GM21825 (cell line): ENCODE measurements around the gene ENAH.

Source experiments
- ATAC-seq: cut with Tn5 transposase; IDR thresholded peaks from one replicate; pipeline ENCODE4 v1.9.1; 2021; ENCODE audit warnings: mild to moderate bottlenecking, moderate library complexity; ENCODE audit not compliant: unreplicated experiment

ENAH gene

DNA sequence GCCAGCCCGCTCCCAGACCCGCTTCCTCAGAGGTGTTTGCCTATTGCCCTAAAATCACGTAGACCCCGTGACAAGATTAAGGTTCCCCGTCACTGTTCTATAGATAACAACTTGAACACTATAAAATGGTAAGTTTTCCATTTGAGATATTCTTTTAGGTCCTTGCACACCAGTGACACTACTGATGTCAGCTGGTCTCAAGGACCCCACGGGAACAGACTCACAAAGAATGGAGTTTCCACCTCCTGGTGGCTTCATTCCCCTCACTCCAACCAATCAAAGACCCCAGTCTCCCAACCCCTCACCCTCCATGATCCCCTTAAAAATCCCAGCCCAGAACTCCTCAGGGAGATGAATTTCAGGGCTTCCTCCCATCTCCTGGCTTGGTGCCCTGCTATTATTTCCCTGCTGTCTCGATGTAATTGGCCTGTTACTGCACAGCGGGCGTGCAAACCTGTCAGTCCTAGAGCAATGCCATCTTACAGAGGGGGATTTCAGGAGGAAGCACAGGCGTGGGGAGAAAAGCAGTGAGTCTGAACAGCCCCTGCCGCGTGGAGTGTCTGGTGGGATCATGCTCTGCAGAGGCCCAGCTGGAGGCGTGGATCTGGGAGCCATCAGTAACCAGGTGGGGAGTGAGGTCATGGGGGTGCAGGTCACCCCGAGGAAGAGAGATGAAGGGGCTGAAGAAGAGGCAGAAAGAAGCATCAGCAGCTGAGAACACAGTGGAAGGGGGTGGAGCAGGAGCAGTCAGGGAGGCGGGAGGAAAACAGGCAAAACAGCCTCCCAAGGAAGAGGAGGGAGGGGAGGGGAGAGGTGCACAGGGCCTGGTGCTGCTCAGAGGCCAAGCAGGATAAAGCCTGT is 190.0 kb downstream of the ENAH start:
- ATAC-seq: no peak

DNA sequence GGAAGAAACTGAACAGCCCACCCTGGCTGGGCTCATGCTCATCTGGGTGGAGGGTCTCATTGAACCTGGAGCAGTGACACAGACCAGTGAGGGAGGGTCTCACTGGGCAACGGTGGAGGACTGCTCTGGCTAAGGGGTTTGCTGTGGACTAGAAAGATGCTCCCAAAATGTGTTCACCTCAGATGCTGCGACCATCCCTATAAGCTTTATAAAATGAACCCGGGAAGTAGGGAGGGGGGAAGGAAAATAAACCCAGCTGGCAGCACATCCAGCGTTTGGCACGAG is 190.6 kb downstream of the ENAH start:
- ATAC-seq: no peak

DNA sequence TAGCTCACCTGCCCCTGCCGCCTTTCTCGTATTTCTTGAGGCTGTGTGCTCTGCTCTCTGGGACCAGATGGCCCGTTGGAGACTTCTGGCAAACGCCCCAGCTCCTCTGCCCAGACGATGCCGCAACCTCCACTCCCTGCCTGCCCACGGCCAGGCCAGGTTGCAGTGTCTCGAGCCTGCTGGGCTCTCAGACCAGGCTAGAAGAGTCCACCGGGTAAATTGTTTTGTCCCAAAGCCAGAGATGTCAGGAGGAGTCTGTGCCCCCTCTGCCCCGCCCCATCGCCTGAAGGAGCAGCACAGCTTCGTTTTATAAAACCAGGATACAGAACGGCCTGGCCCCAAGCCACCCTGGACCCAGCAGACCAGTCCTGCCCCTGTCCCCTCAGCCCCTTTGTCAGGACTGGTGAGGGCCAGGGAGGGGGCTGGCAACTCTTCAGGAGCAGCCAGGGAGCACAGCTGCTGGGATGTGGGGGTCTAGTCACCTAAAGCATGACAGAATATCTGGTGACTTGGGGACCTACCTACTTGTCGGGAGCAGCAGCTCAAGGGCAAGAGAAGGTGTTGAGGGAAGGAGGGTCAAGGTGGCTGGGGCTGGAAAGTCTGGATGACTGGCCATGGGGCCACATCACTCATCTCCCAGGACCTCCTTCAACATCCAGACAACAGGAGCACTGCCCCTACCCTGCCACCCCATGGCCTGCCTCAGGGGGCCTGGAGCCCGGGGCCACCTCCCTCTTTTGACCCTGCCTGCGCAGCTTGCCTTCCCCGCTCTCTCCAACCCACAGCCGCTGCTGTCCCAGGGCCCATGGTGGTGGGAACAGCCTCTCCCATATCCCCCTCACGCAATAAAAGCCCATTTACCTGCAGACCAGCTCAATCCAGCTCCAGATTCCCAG is 191.1 kb downstream of the ENAH start:
- no peak for ATAC-seq

DNA sequence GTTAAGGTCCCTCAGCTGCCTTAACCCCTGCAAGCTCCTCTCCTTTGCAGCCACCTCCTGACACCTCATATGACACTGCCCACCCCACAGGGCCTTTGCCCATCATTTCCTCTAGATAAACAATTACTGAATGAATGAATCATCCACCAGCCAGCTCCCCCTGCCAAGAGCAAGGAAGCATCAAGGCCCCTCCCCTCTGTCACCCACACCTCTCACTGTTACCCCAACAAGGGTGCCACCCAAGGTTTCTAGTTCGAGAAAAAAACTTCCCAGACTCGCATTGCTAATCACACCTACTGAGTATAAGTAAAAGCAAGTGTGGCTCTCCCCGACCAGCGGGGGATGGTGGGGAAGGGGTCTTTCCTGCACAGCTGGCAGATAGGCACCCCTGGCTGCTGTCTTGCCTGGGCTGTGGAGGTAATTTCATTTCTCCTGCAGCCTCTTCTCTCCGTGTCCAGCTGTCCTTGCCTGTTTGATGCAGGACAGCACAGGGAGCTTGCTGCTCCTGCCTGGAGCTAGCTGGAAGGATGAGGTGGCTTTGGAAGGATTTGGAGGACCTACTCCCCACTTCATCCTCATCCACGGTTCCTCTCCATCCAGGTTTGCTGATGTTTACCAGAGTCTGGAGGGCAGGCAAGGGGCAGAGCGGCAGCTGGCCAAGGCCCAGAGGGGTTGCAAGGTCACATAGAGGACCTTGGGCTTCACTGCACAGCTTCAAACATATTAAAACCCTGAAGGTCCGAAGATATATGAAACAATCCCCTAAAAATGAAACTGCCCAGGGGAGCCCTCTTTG is 192.0 kb downstream of the ENAH start:
- no peak for ATAC-seq

DNA sequence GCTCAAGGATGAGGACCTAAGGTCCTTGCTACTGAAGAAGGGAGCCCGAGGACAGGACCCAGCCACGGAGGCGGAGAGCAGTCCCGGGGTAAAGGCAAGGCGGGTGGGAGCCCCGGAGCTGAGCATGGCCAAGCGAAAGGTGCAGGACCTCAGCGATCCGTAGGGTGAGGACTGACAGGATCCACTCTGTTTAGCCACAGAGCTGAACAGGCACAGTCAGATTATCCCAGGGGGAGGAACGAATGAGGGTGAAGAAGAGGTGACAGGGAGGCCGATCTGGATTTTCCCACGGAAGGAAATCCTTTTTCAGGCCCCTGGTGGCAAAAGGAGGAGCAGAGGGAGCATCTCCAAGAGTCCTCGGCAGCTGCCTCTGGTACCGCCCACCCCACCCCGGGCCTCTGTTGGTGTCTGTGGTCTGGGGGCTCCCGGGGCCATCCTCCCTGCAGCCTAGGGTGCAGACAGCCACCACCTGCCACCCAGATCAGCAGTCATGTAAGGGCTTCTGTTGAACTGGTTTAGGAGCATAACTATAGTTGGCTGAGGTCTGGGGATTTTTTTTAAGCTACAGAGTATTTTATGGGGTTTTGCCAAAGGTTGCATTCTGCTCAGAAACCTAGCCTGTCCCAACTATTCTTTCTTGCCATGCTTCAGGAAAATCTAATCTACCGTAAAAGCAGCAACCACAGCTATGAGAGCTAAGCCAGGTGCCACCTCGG is 192.7 kb downstream of the ENAH start:
- ATAC-seq: no peak

DNA sequence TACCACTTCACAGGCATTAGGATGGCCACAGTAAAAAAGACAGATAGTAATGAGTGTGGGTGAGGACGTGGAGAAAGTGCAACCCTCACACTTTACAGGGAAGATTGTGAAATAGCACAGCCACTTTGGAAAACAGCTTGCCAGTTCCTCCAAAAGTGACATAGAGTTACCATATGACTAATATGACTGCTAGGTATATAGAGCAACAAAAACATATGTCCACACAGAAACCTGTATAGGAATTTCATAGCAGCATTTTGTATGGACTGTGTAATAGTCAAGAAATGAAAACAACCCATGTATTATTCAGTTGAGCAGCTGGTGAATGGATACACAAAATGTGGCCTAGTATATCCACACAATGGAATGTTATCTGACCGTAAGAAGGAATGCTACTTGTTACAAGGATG is 194.7 kb downstream of the ENAH start:
- no peak for ATAC-seq

DNA sequence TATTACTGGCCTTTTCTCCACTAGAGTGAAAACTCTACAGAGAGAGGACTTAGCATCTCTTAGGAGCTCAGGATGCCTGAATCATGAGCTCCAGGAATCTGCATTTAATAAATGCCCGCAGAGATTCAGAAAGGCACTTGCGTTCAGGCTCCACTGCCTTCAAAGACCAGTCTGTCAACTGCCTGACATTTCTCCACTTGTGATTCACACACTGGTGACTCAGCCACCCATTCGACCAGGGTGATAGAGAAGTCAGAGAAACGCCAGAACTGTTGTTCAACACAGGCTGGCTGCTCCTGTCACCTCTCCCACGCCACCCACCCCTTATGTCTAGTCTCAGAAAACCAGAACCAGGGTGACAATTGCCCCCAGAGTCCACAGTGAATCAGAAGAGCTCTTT is 198.2 kb downstream of the ENAH start:
- ATAC-seq: no peak

DNA sequence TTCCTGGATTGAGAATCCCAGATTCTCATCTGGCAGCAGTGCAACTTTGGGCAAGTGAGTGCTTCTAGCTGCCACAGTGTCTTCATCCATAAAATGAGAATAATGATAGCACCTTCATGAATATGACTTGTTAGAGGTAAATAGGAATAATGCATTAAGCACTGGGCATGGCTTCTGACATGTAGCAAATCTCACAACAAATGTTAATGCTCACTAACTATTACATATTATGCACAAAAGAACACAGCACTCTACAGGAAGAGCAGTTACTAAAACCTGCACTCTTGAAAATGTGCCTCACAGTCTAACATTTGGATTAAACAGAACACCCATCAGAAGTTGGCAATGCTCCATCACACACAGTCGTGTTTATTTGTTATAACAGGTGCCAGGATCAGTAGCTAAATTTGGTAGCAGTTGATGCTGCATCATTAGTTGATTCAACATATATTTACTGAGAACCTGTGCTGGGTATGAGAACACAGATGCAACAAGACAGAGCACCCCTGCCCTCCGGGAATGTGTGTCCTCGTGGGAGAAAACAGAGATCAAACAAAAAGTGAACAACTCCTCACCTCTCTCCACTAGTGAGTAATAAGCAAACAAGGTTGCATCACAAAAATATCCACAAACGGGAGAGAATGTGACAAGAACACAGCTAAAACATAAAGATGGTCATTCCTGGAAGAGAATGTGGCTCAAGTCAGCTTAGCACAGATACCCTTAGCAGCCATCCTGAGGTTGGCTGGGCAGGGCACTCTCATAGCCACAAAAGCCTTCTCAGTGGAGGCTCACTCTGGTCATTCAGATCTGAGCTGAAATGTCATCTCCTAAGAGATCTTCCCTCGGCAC is 198.9 kb downstream of the ENAH start:
- no peak for ATAC-seq

DNA sequence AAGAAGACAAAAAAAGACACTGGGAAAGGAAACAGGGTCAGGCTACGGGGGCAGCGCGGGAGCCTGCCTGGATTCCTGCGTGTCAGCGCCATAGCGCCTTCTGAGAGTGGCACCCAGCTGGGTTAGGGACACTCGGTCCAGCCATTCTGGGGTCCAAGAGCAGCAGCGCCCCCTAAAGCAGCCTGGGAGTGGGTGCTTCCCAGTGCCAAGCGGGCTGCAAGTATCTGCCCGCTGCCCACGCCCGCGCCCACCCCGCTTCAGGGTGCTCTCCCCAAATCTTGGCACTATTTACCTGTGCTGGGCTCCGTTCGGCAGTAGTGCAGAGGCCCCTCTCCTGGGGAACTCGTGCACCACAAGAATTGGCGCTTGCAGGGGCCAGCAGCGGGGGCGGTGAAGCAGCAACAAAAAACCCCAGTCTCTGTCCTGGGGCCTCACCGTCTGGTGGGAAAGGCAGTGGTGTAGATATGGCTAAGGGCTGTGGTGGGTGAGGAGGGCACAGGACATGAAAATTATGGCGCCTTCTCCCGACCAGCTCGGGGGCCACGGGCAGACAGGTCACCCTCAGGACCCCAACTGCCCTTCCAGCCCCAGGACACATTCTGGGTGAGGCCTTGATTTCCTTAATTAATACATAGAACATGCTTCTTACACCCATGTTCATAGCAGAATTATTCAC is 200.9 kb downstream of the ENAH start:
- ATAC-seq: no peak

DNA sequence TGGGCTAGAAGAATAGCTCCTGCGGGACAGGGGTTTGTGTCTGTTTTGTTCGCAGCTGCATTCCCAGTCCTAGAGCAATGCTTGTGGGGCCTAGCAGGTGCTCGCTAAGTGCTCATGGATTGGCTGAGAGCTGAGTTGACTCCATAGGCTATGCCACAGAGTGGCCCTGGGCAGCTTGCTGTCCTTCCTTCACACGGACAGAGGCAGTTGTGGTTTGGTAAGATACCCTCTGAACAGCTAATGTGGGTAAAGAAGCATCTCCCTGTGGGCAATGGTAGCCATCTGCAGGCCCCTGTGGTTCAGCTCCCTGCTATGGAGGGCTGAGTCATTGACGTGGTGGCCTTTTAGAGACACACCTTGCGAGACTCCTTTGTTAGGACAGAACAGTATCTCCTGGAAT is 201.6 kb downstream of the ENAH start:
- ATAC-seq: no peak

DNA sequence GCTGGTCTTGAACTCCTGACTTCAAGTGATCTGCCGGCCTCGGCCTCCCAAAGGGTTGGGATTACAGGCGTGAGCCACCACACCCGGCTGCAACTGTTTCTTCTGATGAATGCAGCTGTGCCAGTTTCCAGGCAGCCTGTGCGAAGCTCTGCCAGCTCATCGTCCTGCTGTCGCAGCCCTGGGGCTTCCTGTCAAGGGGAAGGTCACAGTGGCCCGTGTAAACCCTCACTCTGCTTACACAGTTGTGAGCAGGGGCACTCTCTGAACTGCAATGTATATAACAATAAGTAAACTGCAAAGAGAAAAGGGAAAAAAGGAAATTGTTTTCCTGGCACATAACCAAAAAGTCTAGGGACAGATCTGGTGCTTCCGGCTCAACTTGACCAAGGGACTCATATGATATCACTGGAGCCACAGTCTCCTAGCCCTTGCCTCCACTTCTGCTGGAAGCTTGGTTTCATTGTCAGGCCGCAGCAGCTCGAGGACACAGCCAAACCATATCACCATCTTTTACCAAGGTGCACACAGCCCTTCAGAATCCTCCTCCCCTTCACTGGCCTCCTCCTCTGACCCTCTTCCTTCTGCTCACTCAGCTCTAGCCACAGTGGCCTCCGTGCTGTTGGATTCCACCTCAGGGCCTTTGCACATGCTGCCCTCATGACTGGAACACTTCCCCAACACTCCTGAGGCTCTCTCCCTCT is 202.3 kb downstream of the ENAH start:
- no peak for ATAC-seq

DNA sequence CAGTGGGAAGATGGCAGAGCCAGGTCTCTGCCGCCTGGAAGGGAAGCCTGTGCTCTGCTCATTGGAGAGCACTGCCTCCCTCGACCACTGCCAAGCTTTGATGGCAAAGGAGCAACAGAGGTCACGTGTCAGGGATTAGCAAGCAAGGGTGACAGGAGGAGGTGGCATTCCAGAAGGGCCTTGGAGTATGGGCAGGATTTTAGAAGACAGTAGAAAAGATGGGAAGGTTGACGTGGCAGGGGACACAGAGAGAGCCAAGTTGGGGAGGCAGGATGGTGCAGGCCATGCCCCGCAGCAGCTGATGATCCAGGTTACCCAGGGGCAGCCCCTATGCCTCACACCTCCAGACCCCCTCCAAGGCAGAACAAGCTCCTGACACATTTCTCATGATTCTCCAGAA is 203.1 kb downstream of the ENAH start:
- ATAC-seq: no peak

DNA sequence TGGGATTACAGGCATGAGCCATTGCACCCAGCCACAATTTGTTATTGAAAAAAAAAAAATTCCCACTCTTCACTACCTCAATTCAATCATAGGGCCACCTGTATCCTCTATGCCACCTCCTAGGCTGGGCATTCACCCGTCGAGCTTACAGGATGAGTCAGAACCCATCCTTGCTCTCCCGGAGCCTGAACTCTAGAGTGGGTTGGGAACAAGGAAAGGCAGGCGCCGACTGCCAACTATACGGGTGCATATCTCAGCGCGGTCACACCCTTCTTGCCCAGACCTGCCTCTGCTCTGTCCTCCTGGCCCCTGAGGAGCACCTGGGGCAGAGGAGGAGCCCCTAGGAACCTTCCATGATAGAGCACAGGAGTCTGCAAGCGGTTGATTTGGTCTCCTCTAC is 203.7 kb downstream of the ENAH start:
- ATAC-seq: no peak

DNA sequence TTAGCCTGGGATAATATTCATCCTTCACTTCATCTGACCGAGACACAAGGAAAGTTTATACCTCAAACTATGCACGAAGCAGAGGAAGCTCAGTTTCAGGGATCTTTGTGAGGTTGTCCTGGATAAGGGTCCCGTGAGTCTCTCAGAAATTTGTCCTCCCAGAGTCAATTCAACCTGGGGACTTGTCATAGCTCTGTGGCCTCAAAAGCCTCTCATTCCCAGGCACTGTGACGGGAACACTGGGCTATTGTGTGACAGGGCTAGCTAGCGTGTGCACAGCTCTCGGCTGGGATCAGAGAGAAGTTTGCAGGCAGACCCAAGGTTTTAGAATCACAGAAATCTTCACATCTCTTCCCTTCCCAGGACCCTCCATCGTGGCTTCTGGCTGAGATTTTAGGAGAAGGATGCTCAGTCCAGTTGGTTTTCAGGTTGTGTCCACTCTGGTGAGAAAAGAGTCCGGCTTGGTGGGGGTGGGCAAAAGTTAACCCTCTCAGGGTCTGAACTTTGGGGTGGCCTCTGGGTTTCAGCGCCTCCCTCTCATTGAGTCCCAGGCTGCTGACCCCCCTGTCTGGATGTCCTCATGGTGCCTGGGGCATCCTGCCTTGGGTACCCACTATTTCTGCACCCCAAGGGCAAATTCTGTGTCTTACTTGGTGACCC is 204.6 kb downstream of the ENAH start:
- no peak for ATAC-seq

DNA sequence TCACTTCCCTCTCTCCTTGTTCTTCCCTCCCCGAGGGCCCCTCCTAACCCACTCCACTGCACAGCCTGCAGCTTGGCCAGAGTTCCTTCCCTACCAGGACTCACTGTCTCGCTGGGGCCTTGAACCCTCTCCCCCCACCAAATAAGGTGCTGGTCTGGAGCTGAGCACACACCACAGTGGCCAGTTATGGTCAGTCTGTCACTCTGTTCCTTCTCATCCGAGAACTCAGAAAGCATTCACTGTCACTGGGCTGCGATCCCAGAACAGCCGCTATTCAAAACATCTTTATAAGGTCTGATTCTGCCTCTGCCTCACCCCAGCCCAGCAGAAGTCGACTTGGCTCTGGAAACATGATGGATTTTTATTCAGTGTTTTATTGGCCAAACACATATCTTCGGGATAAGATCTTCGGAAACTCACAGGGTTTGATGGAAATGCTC is 205.3 kb downstream of the ENAH start:
- no peak for ATAC-seq

DNA sequence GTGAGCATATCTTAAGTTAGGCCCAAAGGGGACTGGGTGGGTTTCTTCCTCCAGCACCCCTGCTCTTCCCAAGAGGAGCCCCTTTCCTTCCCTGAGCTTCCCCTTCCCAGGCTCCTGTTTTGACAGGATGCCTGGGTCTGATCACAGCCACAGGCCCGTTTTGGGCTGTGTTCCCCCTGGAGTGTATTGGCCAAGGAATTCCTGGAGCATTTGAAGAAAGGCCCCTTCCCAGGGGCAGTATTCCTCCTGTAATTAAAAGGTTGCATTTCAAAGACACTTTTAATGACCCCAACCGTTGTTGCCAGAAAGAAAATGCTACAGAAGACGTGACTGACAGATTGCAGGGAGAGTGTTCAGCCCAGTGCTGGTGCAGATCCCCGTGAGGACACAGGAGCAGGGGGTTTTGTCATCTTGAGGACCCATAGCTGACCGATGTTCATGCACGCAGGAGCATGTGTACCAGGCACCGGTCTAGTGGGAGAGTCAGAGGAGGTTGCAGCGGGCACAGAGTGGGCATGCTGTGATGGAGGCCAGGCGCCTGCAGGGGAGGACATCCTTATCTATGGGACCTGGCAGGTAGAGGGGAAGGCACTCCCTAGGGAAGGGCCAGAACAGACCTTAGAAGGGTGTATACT is 205.8 kb downstream of the ENAH start:
- ATAC-seq: no peak

DNA sequence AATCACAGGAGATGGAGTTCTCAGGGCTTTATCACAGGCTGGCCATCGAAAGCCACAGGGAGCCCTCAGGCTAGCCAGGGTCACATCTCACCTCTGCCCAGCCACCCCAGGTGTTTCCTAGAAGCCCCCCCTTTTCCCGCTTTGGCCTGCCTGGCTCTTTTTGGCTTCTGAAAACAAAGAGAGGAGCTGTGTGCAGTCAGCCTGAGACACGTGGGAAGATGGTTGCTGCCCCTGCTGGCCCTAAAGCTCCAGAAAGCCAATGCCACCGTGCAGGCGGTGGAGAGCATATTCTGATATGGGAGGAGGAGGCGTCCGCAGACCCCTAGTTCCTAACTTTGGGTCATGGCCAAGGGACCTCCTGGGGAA is 206.3 kb downstream of the ENAH start:
- no peak for ATAC-seq
